Measurements from ENCODE around the gene PAN2.
"Not testable (repeated sequence)": the region's sequence is repeated elsewhere in the genome, so short reads cannot be mapped to it uniquely, and the experiment has no call there.

PAN2 gene

GRCh38 chr12:56332512-56333196 lies 1.1 kb downstream of the PAN2 start:
- H3K27ac ChIP-seq (ENCODE audit: low read depth, low read length) = no peak overlapping the region

GRCh38 chr12:56330936-56331490 lies 2.8 kb downstream of the PAN2 start:
- no peak for DNase-seq
- Histone ChIP-seq H3K4me1 (ENCODE audit: control insufficient read depth, low read depth, low read length) (peaks cover 6% of the 10 kb centered on the region), H2BK5ac (ENCODE audit: low read length) (no peak overlapping the region), H3K4me2 (ENCODE audit: low read length) (no peak overlapping the region), H3K56ac (ENCODE audit: low read length) (no peak overlapping the region), H4K5ac (ENCODE audit: low read length) (no peak overlapping the region), H2BK15ac (replicated peaks; ENCODE audit: low read depth) (no peak overlapping the region), H3K27ac (ENCODE audit: low read depth, low read length) (no peak overlapping the region), H3K4ac (ENCODE audit: low read depth, low read length) (no peak overlapping the region), H2BK120ac (ENCODE audit: low read depth, low read length) (no peak overlapping the region), H4K8ac (ENCODE audit: low read depth, low read length) (no peak overlapping the region), H3K79me2 (ENCODE audit: control insufficient read depth, insufficient read depth, low read length) (no peaks in the 10 kb centered on the region), H3K18ac (ENCODE audit: low read length) (no peak overlapping the region), H3K27me3 (ENCODE audit: insufficient read depth, low read length, poor library complexity) (no peaks in the 10 kb centered on the region), H2AK5ac (ENCODE audit: low read length) (no peak overlapping the region), H3K23ac (ENCODE audit: low read length) (no peak overlapping the region), H3K36me3 (ENCODE audit: control insufficient read depth, insufficient read depth, low read length) (no peaks in the 10 kb centered on the region), H3K79me1 (ENCODE audit: low read length) (no peaks in the 10 kb centered on the region), H3K4me3 (ENCODE audit: low read length) (no peak overlapping the region), H3K9ac (ENCODE audit: low read length) (no peak overlapping the region)
- WGBS (ENCODE audit: extremely low coverage, insufficient coverage, low lambda C conversion rate) = no CpG with 5 or more reads among the region's 7 CpGs

More at GRCh38 chr12:56332512-56333196, 1.1 kb downstream of the PAN2 start:
- peak overlapping the region; percentile 40 for H4K8ac ChIP-seq (ENCODE audit: low read depth, low read length)
- H3K18ac ChIP-seq (ENCODE audit: low read length) = no peak overlapping the region
- WGBS (ENCODE audit: extremely low coverage, insufficient coverage, low lambda C conversion rate) = no CpG with 5 or more reads among the region's 11 CpGs
- DNase-seq = no peak
- no peaks in the 10 kb centered on the region for H3K27me3 ChIP-seq (ENCODE audit: insufficient read depth, low read length, poor library complexity)
- no peak overlapping the region for H2BK120ac ChIP-seq (ENCODE audit: low read depth, low read length)
- H3K56ac ChIP-seq (ENCODE audit: low read length) = peak overlapping the region; percentile 77
- H2AK5ac ChIP-seq (ENCODE audit: low read length) = peak overlapping the region; percentile 100
- no peak overlapping the region for H3K23ac ChIP-seq (ENCODE audit: low read length)
- no peak overlapping the region for H3K4me3 ChIP-seq (ENCODE audit: low read length)
- peak overlapping the region; percentile 96 for H3K4ac ChIP-seq (ENCODE audit: low read depth, low read length)
- H4K5ac ChIP-seq (ENCODE audit: low read length) = peak overlapping the region; percentile 71
- no peaks in the 10 kb centered on the region for H3K36me3 ChIP-seq (ENCODE audit: control insufficient read depth, insufficient read depth, low read length)
- peak overlapping the region; percentile 26 for H3K4me2 ChIP-seq (ENCODE audit: low read length)
- peak overlapping the region; percentile 53 for H2BK5ac ChIP-seq (ENCODE audit: low read length)
- no peaks in the 10 kb centered on the region for H3K79me2 ChIP-seq (ENCODE audit: control insufficient read depth, insufficient read depth, low read length)
- no peaks in the 10 kb centered on the region for H3K79me1 ChIP-seq (ENCODE audit: low read length)
- H3K9ac ChIP-seq (ENCODE audit: low read length) = peak overlapping the region; percentile 74
- H3K4me1 ChIP-seq (ENCODE audit: control insufficient read depth, low read depth, low read length) = peaks cover 6% of the 10 kb centered on the region
- H2BK15ac ChIP-seq (replicated peaks; ENCODE audit: low read depth) = no peak overlapping the region

GRCh38 chr12:56326533-56326932 lies 7.3 kb downstream of the PAN2 start:
- Histone ChIP-seq H2AK5ac (ENCODE audit: low read length) (no peak overlapping the region), H2BK15ac (replicated peaks; ENCODE audit: low read depth) (no peak overlapping the region), H3K56ac (ENCODE audit: low read length) (no peak overlapping the region), H3K27ac (ENCODE audit: low read depth, low read length) (no peak overlapping the region), H3K27me3 (ENCODE audit: insufficient read depth, low read length, poor library complexity) (no peaks in the 10 kb centered on the region), H3K36me3 (ENCODE audit: control insufficient read depth, insufficient read depth, low read length) (no peaks in the 10 kb centered on the region), H3K79me1 (ENCODE audit: low read length) (no peaks in the 10 kb centered on the region), H4K8ac (ENCODE audit: low read depth, low read length) (no peak overlapping the region), H3K79me2 (ENCODE audit: control insufficient read depth, insufficient read depth, low read length) (no peaks in the 10 kb centered on the region), H2BK120ac (ENCODE audit: low read depth, low read length) (no peak overlapping the region), H3K18ac (ENCODE audit: low read length) (no peak overlapping the region), H3K4me2 (ENCODE audit: low read length) (no peak overlapping the region), H4K5ac (ENCODE audit: low read length) (no peak overlapping the region), H3K9ac (ENCODE audit: low read length) (no peak overlapping the region), H3K4me3 (ENCODE audit: low read length) (no peak overlapping the region), H3K4me1 (ENCODE audit: control insufficient read depth, low read depth, low read length) (no peaks in the 10 kb centered on the region), H2BK5ac (ENCODE audit: low read length) (no peak overlapping the region), H3K4ac (ENCODE audit: low read depth, low read length) (no peak overlapping the region), H3K23ac (ENCODE audit: low read length) (no peak overlapping the region)
- DNase-seq = no peak
- no CpG with 5 or more reads among the region's 6 CpGs for WGBS (ENCODE audit: extremely low coverage, insufficient coverage, low lambda C conversion rate)

- Histone ChIP-seq H3K56ac (ENCODE audit: low read length) (no peak overlapping the region), H2BK5ac (ENCODE audit: low read length) (no peak overlapping the region), H4K8ac (ENCODE audit: low read depth, low read length) (no peak overlapping the region), H4K5ac (ENCODE audit: low read length) (no peak overlapping the region), H3K18ac (ENCODE audit: low read length) (no peak overlapping the region), H3K23ac (ENCODE audit: low read length) (no peak overlapping the region), H3K36me3 (ENCODE audit: control insufficient read depth, insufficient read depth, low read length) (no peaks in the 10 kb centered on the region), H3K79me1 (ENCODE audit: low read length) (no peaks in the 10 kb centered on the region), H3K4me1 (ENCODE audit: control insufficient read depth, low read depth, low read length) (no peaks in the 10 kb centered on the region), H3K9ac (ENCODE audit: low read length) (no peak overlapping the region), H3K27ac (ENCODE audit: low read depth, low read length) (no peak overlapping the region), H3K4me3 (ENCODE audit: low read length) (no peak overlapping the region), H2BK120ac (ENCODE audit: low read depth, low read length) (no peak overlapping the region), H3K79me2 (ENCODE audit: control insufficient read depth, insufficient read depth, low read length) (no peaks in the 10 kb centered on the region), H3K4ac (ENCODE audit: low read depth, low read length) (no peak overlapping the region), H3K4me2 (ENCODE audit: low read length) (no peak overlapping the region), H2BK15ac (replicated peaks; ENCODE audit: low read depth) (no peak overlapping the region), H3K27me3 (ENCODE audit: insufficient read depth, low read length, poor library complexity) (no peaks in the 10 kb centered on the region), H2AK5ac (ENCODE audit: low read length) (no peak overlapping the region)
- no peak for DNase-seq
- no CpG with 5 or more reads among the region's 8 CpGs for WGBS (ENCODE audit: extremely low coverage, insufficient coverage, low lambda C conversion rate)
Measured at GRCh38 chr12:56326126-56326525, 7.7 kb downstream of the PAN2 start.

GRCh38 chr12:56324206-56324605 lies 9.6 kb downstream of the PAN2 start:
- no peak overlapping the region for H3K4me2 ChIP-seq (ENCODE audit: low read length)
- H2BK120ac ChIP-seq (ENCODE audit: low read depth, low read length) = no peak overlapping the region
- H2AK5ac ChIP-seq (ENCODE audit: low read length) = no peak overlapping the region
- H3K9ac ChIP-seq (ENCODE audit: low read length) = no peak overlapping the region
- no peak overlapping the region for H2BK5ac ChIP-seq (ENCODE audit: low read length)
- no peak overlapping the region for H3K4me3 ChIP-seq (ENCODE audit: low read length)
- H3K79me2 ChIP-seq (ENCODE audit: control insufficient read depth, insufficient read depth, low read length) = no peaks in the 10 kb centered on the region
- no peaks in the 10 kb centered on the region for H3K4me1 ChIP-seq (ENCODE audit: control insufficient read depth, low read depth, low read length)
- H3K18ac ChIP-seq (ENCODE audit: low read length) = no peak overlapping the region
- no CpG with 5 or more reads among the region's 6 CpGs for WGBS (ENCODE audit: extremely low coverage, insufficient coverage, low lambda C conversion rate)
- H3K36me3 ChIP-seq (ENCODE audit: control insufficient read depth, insufficient read depth, low read length) = no peaks in the 10 kb centered on the region
- H3K27me3 ChIP-seq (ENCODE audit: insufficient read depth, low read length, poor library complexity) = no peaks in the 10 kb centered on the region
- no peak overlapping the region for H3K27ac ChIP-seq (ENCODE audit: low read depth, low read length)
- no peak for DNase-seq
- H2BK15ac ChIP-seq (replicated peaks; ENCODE audit: low read depth) = no peak overlapping the region
- H3K56ac ChIP-seq (ENCODE audit: low read length) = no peak overlapping the region
- H4K8ac ChIP-seq (ENCODE audit: low read depth, low read length) = no peak overlapping the region
- H4K5ac ChIP-seq (ENCODE audit: low read length) = no peak overlapping the region
- no peak overlapping the region for H3K4ac ChIP-seq (ENCODE audit: low read depth, low read length)
- H3K79me1 ChIP-seq (ENCODE audit: low read length) = no peaks in the 10 kb centered on the region
- no peak overlapping the region for H3K23ac ChIP-seq (ENCODE audit: low read length)

- not testable (repeated sequence) for H3K4ac ChIP-seq (ENCODE audit: low read depth, low read length); H3K79me1 ChIP-seq (ENCODE audit: low read length); H2BK5ac ChIP-seq (ENCODE audit: low read length); H3K27ac ChIP-seq (ENCODE audit: low read depth, low read length); H2BK15ac ChIP-seq (replicated peaks; ENCODE audit: low read depth); H2BK120ac ChIP-seq (ENCODE audit: low read depth, low read length); H3K4me1 ChIP-seq (ENCODE audit: control insufficient read depth, low read depth, low read length); H3K4me2 ChIP-seq (ENCODE audit: low read length); H3K18ac ChIP-seq (ENCODE audit: low read length); H3K9ac ChIP-seq (ENCODE audit: low read length); H3K23ac ChIP-seq (ENCODE audit: low read length); H4K8ac ChIP-seq (ENCODE audit: low read depth, low read length); H3K56ac ChIP-seq (ENCODE audit: low read length); H3K4me3 ChIP-seq (ENCODE audit: low read length); H3K79me2 ChIP-seq (ENCODE audit: control insufficient read depth, insufficient read depth, low read length); H3K36me3 ChIP-seq (ENCODE audit: control insufficient read depth, insufficient read depth, low read length); DNase-seq; H4K5ac ChIP-seq (ENCODE audit: low read length); H3K27me3 ChIP-seq (ENCODE audit: insufficient read depth, low read length, poor library complexity); H2AK5ac ChIP-seq (ENCODE audit: low read length)
- no CpG with 5 or more reads among the region's 8 CpGs for WGBS (ENCODE audit: extremely low coverage, insufficient coverage, low lambda C conversion rate)
Measured at GRCh38 chr12:56321610-56322009, 12.2 kb downstream of the PAN2 start.

All from mesendoderm (in vitro differentiated cells).